ENCODE measurements around the gene GIMD1.

GIMD1 gene

GRCh38 chr4:106312997-106313522, 55.5 kb downstream of the GIMD1 start:
- no peak for DNase-seq

- no peak for DNase-seq
These were observed 56.2 kb downstream of the GIMD1 start for GRCh38 chr4:106312377-106312776.
